IMR-90 (cell line): ENCODE data around the gene TMOD2. TPM values are rescaled to one million over a fixed set of nuclear protein-coding genes. Genes with fewer than 3 reads are reported as not detected.

Source experiments
- ATAC-seq: fragments of 200-7000 bp; cut with Tn5 transposase; 2 replicates; pipeline ENCODE4 v1.9.1; 2020; ENCODE audit warnings: low read depth, mild to moderate bottlenecking, moderate library complexity
- BruUV-seq: library from RNA; stranded (reverse); fragments of 400-500 nt; replicated peaks from 2 replicates; lab custom pipeline; 2021; lab: Mats Ljungman, UMichigan
- CTCF ChIA-PET: fragments of 300-600 bp; formaldehyde crosslinking; extraction: SDS; loops from one replicate; lab custom pipeline; 2021; ENCODE audit warnings: antibody characterized with exemption; lab: Yijun Ruan, JAX
- POLR2A ChIA-PET: fragments of 300-600 bp; sonication (Branson Sonifier 250); formaldehyde crosslinking; loops from one replicate; lab custom pipeline; 2022; ENCODE audit warnings: antibody characterized with exemption; ENCODE audit not compliant: unreplicated experiment; lab: Charles Lee
- DNase-seq: peaks from one replicate; pipeline ENCODE4 v3.0.0; 2013
- H2AFZ ChIP-seq: replicated peaks from 2 replicates; pipeline ENCODE3; 2013; ENCODE audit warnings: low read length, mild to moderate bottlenecking; ENCODE audit not compliant: poor library complexity
- H2AK5ac ChIP-seq: 2 replicates; pipeline ENCODE4 v1.6.1; 2013; ENCODE audit warnings: low read depth, low read length, inconsistent platforms
- H2AK9ac ChIP-seq: replicated peaks from 2 replicates; pipeline ENCODE3; 2013; ENCODE audit warnings: mild to moderate bottlenecking, low read depth, low read length, moderate library complexity; ENCODE audit not compliant: poor library complexity
- H2BK120ac ChIP-seq: 2 replicates; pipeline ENCODE4 v1.6.1; 2013; ENCODE audit warnings: low read depth, low read length, inconsistent platforms
- H2BK15ac ChIP-seq: 3 replicates; pipeline ENCODE4 v1.6.1; 2013; ENCODE audit warnings: low read depth, low read length, inconsistent platforms
- H2BK20ac ChIP-seq: 2 replicates; pipeline ENCODE4 v1.6.1; 2013; ENCODE audit warnings: low read depth, mild to moderate bottlenecking, inconsistent platforms, low read length, moderate library complexity
- H2BK5ac ChIP-seq: 2 replicates; pipeline ENCODE4 v1.6.1; 2013; ENCODE audit warnings: mild to moderate bottlenecking, low read depth, low read length, inconsistent platforms; ENCODE audit not compliant: poor library complexity, severe bottlenecking
- H3K14ac ChIP-seq: replicated peaks from 2 replicates; pipeline ENCODE4 v1.6.1; 2013; ENCODE audit warnings: low read depth, low read length, inconsistent platforms
- H3K18ac ChIP-seq: 2 replicates; pipeline ENCODE4 v1.6.1; 2013; ENCODE audit warnings: low read depth, low read length, control low read depth
- H3K23ac ChIP-seq: 2 replicates; pipeline ENCODE4 v1.6.1; 2013; ENCODE audit warnings: low read depth, low read length, inconsistent platforms
- H3K27ac ChIP-seq: 2 replicates; pipeline ENCODE4 v1.5.1; 2013; ENCODE audit warnings: mild to moderate bottlenecking, control low read depth, low read length; ENCODE audit not compliant: insufficient read depth
- H3K27me3 ChIP-seq: 2 replicates; pipeline ENCODE4 v1.6.1; 2013; ENCODE audit warnings: low read length; ENCODE audit not compliant: control insufficient read depth, insufficient read depth
- H3K36me3 ChIP-seq: 2 replicates; pipeline ENCODE4 v1.6.1; 2013; ENCODE audit warnings: low read length, mixed read lengths; ENCODE audit not compliant: control insufficient read depth, insufficient read depth
- H3K4ac ChIP-seq: 2 replicates; pipeline ENCODE4 v1.6.1; 2013; ENCODE audit warnings: low read depth, low read length, inconsistent platforms
- H3K4me1 ChIP-seq: 2 replicates; pipeline ENCODE4 v1.6.1; 2013; ENCODE audit warnings: low read length, mixed read lengths; ENCODE audit not compliant: control insufficient read depth, insufficient read depth
- H3K4me2 ChIP-seq: 2 replicates; pipeline ENCODE4 v1.6.1; 2013; ENCODE audit warnings: low read depth, mild to moderate bottlenecking, control low read depth, low read length, moderate library complexity
- H3K4me3 ChIP-seq: 2 replicates; pipeline ENCODE4 v1.5.1; 2013; ENCODE audit warnings: low read depth, mild to moderate bottlenecking, control low read depth, low read length, moderate library complexity; ENCODE audit not compliant: insufficient read depth
- H3K56ac ChIP-seq: 2 replicates; pipeline ENCODE4 v1.6.1; 2013; ENCODE audit warnings: low read length, inconsistent platforms; ENCODE audit not compliant: insufficient read depth; ENCODE audit errors: extremely low read depth
- H3K79me1 ChIP-seq, 2 experiments: 2 replicates each; pipeline ENCODE4 v1.6.1; 2013; ENCODE audit warnings: low read length in 2 of 2, inconsistent platforms in 1 of 2, low read depth in 1 of 2
- H3K9ac ChIP-seq: 2 replicates; pipeline ENCODE4 v1.6.1; 2013; ENCODE audit warnings: low read depth, low read length, control low read depth
- H3K9me1 ChIP-seq: 2 replicates; pipeline ENCODE4 v1.6.1; 2013; ENCODE audit warnings: low read length, inconsistent platforms; ENCODE audit not compliant: insufficient read depth
- H3K9me3 ChIP-seq: 2 replicates; pipeline ENCODE4 v1.6.1; 2013; ENCODE audit warnings: low read length; ENCODE audit not compliant: control insufficient read depth, insufficient read depth
- H4K20me1 ChIP-seq: 2 replicates; pipeline ENCODE4 v1.6.1; 2013; ENCODE audit warnings: low read length, inconsistent platforms; ENCODE audit not compliant: insufficient read depth
- H4K5ac ChIP-seq: 2 replicates; pipeline ENCODE4 v1.6.1; 2013; ENCODE audit warnings: mild to moderate bottlenecking, low read depth, low read length, control low read depth
- H4K8ac ChIP-seq, 2 experiments: 2 replicates each; pipeline ENCODE4 v1.6.1; 2013; ENCODE audit warnings: low read depth in 2 of 2, low read length in 2 of 2, control low read depth in 1 of 2, inconsistent platforms in 1 of 2
- H4K91ac ChIP-seq: 2 replicates; pipeline ENCODE4 v1.6.1; 2013; ENCODE audit warnings: low read depth, low read length, inconsistent platforms; ENCODE audit not compliant: insufficient read depth
- CEBPB ChIP-seq: IDR thresholded peaks from 2 replicates; pipeline ENCODE4 v1.6.1; 2012; ENCODE audit warnings: low read depth, low read length, improper control_type of control experiment
- CHD1 ChIP-seq: IDR thresholded peaks from 2 replicates; pipeline ENCODE4 v1.6.1; 2012; ENCODE audit warnings: low read depth, low read length, improper control_type of control experiment
- FOS ChIP-seq: fragments of 150-350 bp; IDR thresholded peaks from 2 replicates; pipeline ENCODE4 v1.6.1; 2016; ENCODE audit warnings: low read depth, low read length
- MAFK ChIP-seq: IDR thresholded peaks from 2 replicates; pipeline ENCODE4 v1.6.1; 2012; ENCODE audit warnings: low read depth, low read length, improper control_type of control experiment
- MXI1 ChIP-seq: IDR thresholded peaks from 2 replicates; pipeline ENCODE4 v1.6.1; 2012; ENCODE audit warnings: low read depth, mild to moderate bottlenecking, low read length, moderate library complexity, borderline replicate concordance
- POLR2A ChIP-seq: IDR thresholded peaks from 2 replicates; pipeline ENCODE4 v1.6.1; 2012; ENCODE audit warnings: mild to moderate bottlenecking, low read depth, low read length
- RAD21 ChIP-seq: IDR thresholded peaks from 2 replicates; pipeline ENCODE4 v1.6.1; 2012; ENCODE audit warnings: low read length, improper control_type of control experiment
- RCOR1 ChIP-seq: IDR thresholded peaks from 2 replicates; pipeline ENCODE4 v1.6.1; 2012; ENCODE audit warnings: mild to moderate bottlenecking, low read length, improper control_type of control experiment; ENCODE audit not compliant: insufficient replicate concordance
- WGBS, 2 experiments: methylation state at CpG; one replicate each; pipeline versions ENCODE4 v1.1.5 to v1.1.7; 2013; ENCODE audit warnings: missing lambda C conversion rate in 2 of 2; ENCODE audit not compliant: insufficient read length in 1 of 2; ENCODE audit errors: extremely low coverage in 2 of 2; 5-methylcytosine and 5-hydroxymethylcytosine counted together
- dilution Hi-C: fragments of 300-500 bp; cut with HindIII; formaldehyde crosslinking; loops from one replicate; pipeline ENCODE4 v1.14.3; 2018; ENCODE audit warnings: low sequenced_read_pairs; ENCODE audit not compliant: unreplicated experiment
- in situ Hi-C: fragments of 300-500 bp; cut with MboI; formaldehyde crosslinking; loops from 3 replicates; pipeline ENCODE4 v1.14.3; 2019; ENCODE audit warnings: low sequenced_read_pairs, inconsistent platforms, mixed read lengths
- intact Hi-C: fragments of 100-400 bp; cut with micrococcal nuclease; formaldehyde crosslinking; loops from 2 replicates; pipeline ENCODE4 v1.10.0; 2022
- polyA plus RNA-seq, 3 experiments: library from polyadenylated mRNA; depleted of rRNA; stranded (reverse); fragments of >200 nt; gene quantifications; 2 replicates each; pipeline ENCODE4 v1.2.3, GENCODE V29; 2012; ENCODE audit warnings: low replicate concordance in 1 of 3
- total RNA-seq: library from RNA; depleted of rRNA; stranded (reverse); fragments of >200 nt; gene quantifications from 2 replicates; pipeline ENCODE4 v1.2.3, GENCODE V29; 2012
- TF ChIP-seq, protein P1 (sequence below): conservative IDR thresholded peaks from 2 replicates; pipeline ENCODE4 v1.5.1; 2012; ENCODE audit warnings: mild to moderate bottlenecking, low read depth, low read length, improper control_type of control experiment

Gene TMOD2
- total and polyA plus RNA-seq, 2 of the 4 experiments (the other 2 are of a cell fraction) = 2.8 to 5.4 TPM

GRCh38 chr15:51758645-51759044 is 7.2 kb downstream of the TMOD2 start:
- WGBS, 2 experiments = 0% methylated on average over 1 of the region's 1 CpG; no CpG with 5 or more reads in 1 of the 2 experiments
- H3K9me3 ChIP-seq = no peaks in the 10 kb centered on the region
- peak overlapping the region; percentile 24 for H2AFZ ChIP-seq
- peak overlapping the region; percentile 21; the same call in 1 of the 2 replicates for H2AK5ac ChIP-seq
- H3K4ac ChIP-seq = peak overlapping the region; percentile 6; the same call in 1 of the 2 replicates
- ATAC-seq = peak; percentile 76
- H3K9me1 ChIP-seq = peaks cover 7% of the 10 kb centered on the region
- H3K9ac ChIP-seq = no peak overlapping the region
- intact Hi-C loops = loop anchor here (2.0 to 5.0 kb wide), 2 partner anchors 22 to 71 kb away; partner anchors contain the start of gene LYSMD2
- no peak overlapping the region for H3K18ac ChIP-seq
- no peak overlapping the region for H4K8ac ChIP-seq
- H3K36me3 ChIP-seq = no peaks in the 10 kb centered on the region
- H2BK20ac ChIP-seq = peak overlapping the region; percentile 42; the same call in 1 of the 2 replicates
- ChIA-PET POLR2A (no interaction called here), CTCF (interaction anchor here (0.5 kb wide), 1 partner anchor 17 kb away, joined by 3 read pairs; no protein-coding TSS in a partner anchor)
- H3K27me3 ChIP-seq = no peaks in the 10 kb centered on the region
- peak overlapping the region; percentile 37; the same call in 2 of the 3 replicates for H2BK15ac ChIP-seq
- H4K91ac ChIP-seq = peak overlapping the region; percentile 5; the same call in 1 of the 2 replicates
- H3K79me1 ChIP-seq = peaks cover 6 to 23% of the 10 kb centered on the region in 2 experiments; a peak in 2 of 4 replicates
- H3K56ac ChIP-seq = no peak overlapping the region
- TF ChIP-seq, protein P1, sequence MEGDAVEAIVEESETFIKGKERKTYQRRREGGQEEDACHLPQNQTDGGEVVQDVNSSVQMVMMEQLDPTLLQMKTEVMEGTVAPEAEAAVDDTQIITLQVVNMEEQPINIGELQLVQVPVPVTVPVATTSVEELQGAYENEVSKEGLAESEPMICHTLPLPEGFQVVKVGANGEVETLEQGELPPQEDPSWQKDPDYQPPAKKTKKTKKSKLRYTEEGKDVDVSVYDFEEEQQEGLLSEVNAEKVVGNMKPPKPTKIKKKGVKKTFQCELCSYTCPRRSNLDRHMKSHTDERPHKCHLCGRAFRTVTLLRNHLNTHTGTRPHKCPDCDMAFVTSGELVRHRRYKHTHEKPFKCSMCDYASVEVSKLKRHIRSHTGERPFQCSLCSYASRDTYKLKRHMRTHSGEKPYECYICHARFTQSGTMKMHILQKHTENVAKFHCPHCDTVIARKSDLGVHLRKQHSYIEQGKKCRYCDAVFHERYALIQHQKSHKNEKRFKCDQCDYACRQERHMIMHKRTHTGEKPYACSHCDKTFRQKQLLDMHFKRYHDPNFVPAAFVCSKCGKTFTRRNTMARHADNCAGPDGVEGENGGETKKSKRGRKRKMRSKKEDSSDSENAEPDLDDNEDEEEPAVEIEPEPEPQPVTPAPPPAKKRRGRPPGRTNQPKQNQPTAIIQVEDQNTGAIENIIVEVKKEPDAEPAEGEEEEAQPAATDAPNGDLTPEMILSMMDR = no peak
- TF ChIP-seq POLR2A (no peak), RCOR1 (no peak), MXI1 (no peak), FOS (no peak), RAD21 (no peak), MAFK (no peak), CHD1 (no peak), CEBPB (no peak)
- peaks cover 13% of the 10 kb centered on the region; the same call in 1 of the 2 replicates for H4K20me1 ChIP-seq
- no peak overlapping the region for H3K4me3 ChIP-seq
- no TSS peak for BruUV-seq
- peak overlapping the region; percentile 38 for H2BK120ac ChIP-seq
- H3K27ac ChIP-seq = no peak overlapping the region; the same call in 1 of the 2 replicates
- H3K4me2 ChIP-seq = peak overlapping the region; percentile 34
- H3K4me1 ChIP-seq = peaks cover 9% of the 10 kb centered on the region
- H2BK5ac ChIP-seq = peak overlapping the region; percentile 16
- dilution Hi-C loops = no loop called here
- H3K23ac ChIP-seq = no peak overlapping the region; the same call in 1 of the 2 replicates
- in situ Hi-C loops = no loop called here
- peak overlapping the region; percentile 20; the same call in 1 of the 2 replicates for H3K14ac ChIP-seq
- H2AK9ac ChIP-seq = peak overlapping the region; percentile 23
- no peak overlapping the region for H4K5ac ChIP-seq
- peak; percentile 89 for DNase-seq
